Measurements from ENCODE around the gene TRABD. TPM values are rescaled to one million over a fixed set of nuclear protein-coding genes. Genes with fewer than 3 reads are reported as not detected.

The TRABD gene
- total RNA-seq, 4 donors from 2014 or later: 21.4 to 30.3 (median 24.5) TPM

DNA sequence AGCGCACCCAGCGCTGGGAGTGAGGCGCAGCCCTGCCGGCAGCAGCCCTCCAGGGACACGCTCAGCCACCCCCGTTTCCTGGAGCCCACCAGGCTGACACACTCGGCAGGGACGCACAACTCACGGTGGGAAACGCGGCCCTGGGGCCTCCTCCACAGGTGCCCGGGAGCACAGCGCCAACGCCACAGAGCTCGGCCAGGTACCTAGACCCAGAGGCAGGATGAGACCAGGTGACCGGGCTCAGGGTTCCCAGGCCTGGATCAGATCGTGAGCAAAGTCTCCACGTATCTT, 41.1 kb downstream of the TRABD start:
- no peak for TF ChIP-seq POLR2A (IDR thresholded peaks at IDR 0.05)
- TF ChIP-seq, protein P1, sequence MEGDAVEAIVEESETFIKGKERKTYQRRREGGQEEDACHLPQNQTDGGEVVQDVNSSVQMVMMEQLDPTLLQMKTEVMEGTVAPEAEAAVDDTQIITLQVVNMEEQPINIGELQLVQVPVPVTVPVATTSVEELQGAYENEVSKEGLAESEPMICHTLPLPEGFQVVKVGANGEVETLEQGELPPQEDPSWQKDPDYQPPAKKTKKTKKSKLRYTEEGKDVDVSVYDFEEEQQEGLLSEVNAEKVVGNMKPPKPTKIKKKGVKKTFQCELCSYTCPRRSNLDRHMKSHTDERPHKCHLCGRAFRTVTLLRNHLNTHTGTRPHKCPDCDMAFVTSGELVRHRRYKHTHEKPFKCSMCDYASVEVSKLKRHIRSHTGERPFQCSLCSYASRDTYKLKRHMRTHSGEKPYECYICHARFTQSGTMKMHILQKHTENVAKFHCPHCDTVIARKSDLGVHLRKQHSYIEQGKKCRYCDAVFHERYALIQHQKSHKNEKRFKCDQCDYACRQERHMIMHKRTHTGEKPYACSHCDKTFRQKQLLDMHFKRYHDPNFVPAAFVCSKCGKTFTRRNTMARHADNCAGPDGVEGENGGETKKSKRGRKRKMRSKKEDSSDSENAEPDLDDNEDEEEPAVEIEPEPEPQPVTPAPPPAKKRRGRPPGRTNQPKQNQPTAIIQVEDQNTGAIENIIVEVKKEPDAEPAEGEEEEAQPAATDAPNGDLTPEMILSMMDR (IDR thresholded peaks at IDR 0.05 in 4 of 5, conservative IDR thresholded peaks at IDR 0.05 in 1 of 5): no peak

DNA sequence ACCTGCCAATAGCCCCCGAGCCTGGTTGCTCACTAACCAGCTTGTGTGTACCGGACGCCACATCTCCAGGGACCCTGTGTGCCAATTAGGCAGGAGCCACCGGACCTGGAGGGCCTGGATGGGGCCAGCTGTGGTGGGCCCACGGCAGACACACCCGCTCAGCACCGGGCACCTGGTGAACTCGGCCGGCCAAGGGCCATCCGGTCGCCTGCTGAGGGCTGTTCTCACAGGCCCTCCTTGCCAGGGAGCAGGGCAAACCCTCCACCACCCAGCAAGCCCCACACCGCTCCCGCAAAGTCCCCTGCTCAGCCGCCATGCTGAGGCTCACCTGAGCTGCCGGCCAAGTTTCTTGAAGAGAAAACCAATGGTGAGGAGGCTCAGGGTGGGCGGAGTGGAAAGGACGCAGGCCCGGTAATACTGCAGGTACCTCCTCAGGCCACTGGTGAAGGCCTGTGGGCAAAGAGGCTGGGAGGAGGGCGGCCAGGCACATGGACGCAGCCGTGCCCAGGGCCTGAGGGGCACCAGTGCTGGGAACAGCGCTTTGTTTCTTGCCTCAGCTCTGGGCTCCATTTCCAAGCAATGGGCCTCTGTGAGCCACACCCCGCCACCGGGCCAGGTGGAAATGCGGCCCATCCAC, 42.0 kb downstream of the TRABD start:
- Histone ChIP-seq H3K4me1 (no peaks in the 10 kb centered on the region), H3K36me3 (peaks cover 0 to 55% of the 10 kb centered on the region in 2 donors), H3K9me3 (no peaks in the 10 kb centered on the region), H3K27me3 (no peaks in the 10 kb centered on the region), H3K4me3 (no peak overlapping the region), H3K27ac (no peak overlapping the region)
- ATAC-seq (no peak), DNase-seq (no peak)
- TF ChIP-seq POLR2A (IDR thresholded peaks at IDR 0.05): no peak
- TF ChIP-seq, protein P1 (IDR thresholded peaks at IDR 0.05 in 4 of 5, conservative IDR thresholded peaks at IDR 0.05 in 1 of 5): no peak
- intact Hi-C loops (cut with DNase I; ENCODE audit: low total_unique reads): no loop called here
- in situ Hi-C loops (cut with MboI; ENCODE audit: low sequenced_read_pairs in 4 of 4): no loop called here

More for the DNA sequence above, 41.1 kb downstream of the TRABD start:
- Histone ChIP-seq H3K36me3 (peaks cover 0 to 64% of the 10 kb centered on the region in 2 donors), H3K4me1 (no peaks in the 10 kb centered on the region), H3K27me3 (no peaks in the 10 kb centered on the region), H3K4me3 (no peak overlapping the region), H3K27ac (no peak overlapping the region), H3K9me3 (no peaks in the 10 kb centered on the region)
- in situ Hi-C loops (cut with MboI; ENCODE audit: low sequenced_read_pairs in 4 of 4): no loop called here
- intact Hi-C loops (cut with DNase I; ENCODE audit: low total_unique reads): no loop called here
- DNase-seq (no peak), ATAC-seq (no peak)

DNA sequence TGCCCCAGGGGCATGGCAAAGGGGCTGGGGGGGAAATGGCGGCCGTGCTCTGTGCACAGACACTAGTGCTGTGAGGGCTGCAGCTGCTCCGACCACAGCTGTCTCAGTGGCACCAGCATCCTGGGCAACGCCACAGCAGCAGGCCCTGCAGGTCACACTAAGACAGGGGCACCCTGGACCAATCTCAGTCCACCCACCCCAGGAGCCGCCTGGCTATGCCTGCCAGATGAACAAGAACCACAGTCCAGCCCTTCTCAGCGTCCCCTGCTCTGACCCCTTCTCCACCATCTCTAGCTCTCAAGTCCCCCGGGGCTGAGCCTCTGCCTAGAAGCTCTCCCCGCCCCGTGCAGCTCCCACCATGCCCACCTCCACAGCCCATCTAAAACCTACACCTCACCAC, 42.7 kb downstream of the TRABD start:
- no peak overlapping the region for H3K4me3 ChIP-seq
- no peak for ATAC-seq
- intact Hi-C loops (cut with DNase I; ENCODE audit: low total_unique reads) (no loop called here), in situ Hi-C loops (cut with MboI; ENCODE audit: low sequenced_read_pairs in 4 of 4) (no loop called here)
- TF ChIP-seq, protein P1 (IDR thresholded peaks at IDR 0.05 in 4 of 5, conservative IDR thresholded peaks at IDR 0.05 in 1 of 5): no peak
- TF ChIP-seq POLR2A (IDR thresholded peaks at IDR 0.05): no peak
- no peaks in the 10 kb centered on the region for H3K4me1 ChIP-seq
- DNase-seq: no peak
- H3K27me3 ChIP-seq: no peaks in the 10 kb centered on the region
- H3K27ac ChIP-seq: no peak overlapping the region
- H3K9me3 ChIP-seq: no peaks in the 10 kb centered on the region
- H3K36me3 ChIP-seq: peaks cover 0 to 49% of the 10 kb centered on the region in 2 donors

DNA sequence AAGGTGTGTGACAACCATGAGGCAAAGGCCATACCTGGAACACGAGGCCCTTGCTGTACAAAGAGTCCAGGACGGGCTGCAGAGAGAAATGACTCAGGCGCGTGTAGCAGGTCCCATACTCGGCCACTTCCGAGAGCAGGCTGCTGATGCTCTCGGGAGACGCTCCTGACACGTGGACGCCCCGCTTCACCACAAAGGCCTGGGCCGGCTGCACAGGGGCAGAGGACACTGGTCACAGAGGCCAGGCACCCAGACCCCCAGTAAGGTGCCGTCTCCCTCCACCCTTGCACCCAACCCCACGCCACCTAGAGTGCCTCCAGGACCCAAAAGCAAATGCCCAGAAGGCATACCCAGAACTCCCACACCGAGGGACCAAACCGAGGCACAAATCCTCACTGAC, 43.7 kb downstream of the TRABD start:
- intact Hi-C loops (cut with DNase I; ENCODE audit: low total_unique reads) (no loop called here), in situ Hi-C loops (cut with MboI; ENCODE audit: low sequenced_read_pairs in 4 of 4) (no loop called here)
- DNase-seq: no peak

More for the DNA sequence above, 43.7 kb downstream of the TRABD start:
- Histone ChIP-seq H3K27ac (no peak overlapping the region), H3K36me3 (peaks cover 0 to 41% of the 10 kb centered on the region in 2 donors), H3K9me3 (no peaks in the 10 kb centered on the region), H3K4me3 (no peak overlapping the region), H3K27me3 (no peaks in the 10 kb centered on the region), H3K4me1 (no peaks in the 10 kb centered on the region)
- no peak for ATAC-seq
- TF ChIP-seq, protein P1 (IDR thresholded peaks at IDR 0.05 in 4 of 5, conservative IDR thresholded peaks at IDR 0.05 in 1 of 5): no peak
- no peak for TF ChIP-seq POLR2A (IDR thresholded peaks at IDR 0.05)

Data from gastrocnemius medialis (tissue), 4 donors.